ENCODE results near the gene CDC42BPA. TPM values are rescaled to one million over a fixed set of nuclear protein-coding genes. Genes with fewer than 3 reads are reported as not detected.

The CDC42BPA gene
- total and polyA plus RNA-seq, 2 donors from 2014 or later: 11.2 to 60.7 TPM

GRCh38 chr1:226990133-226990716 is 328.1 kb downstream of the CDC42BPA start:
- H3K9ac ChIP-seq (ENCODE audit: low read length in 3 of 3): no peak overlapping the region

DNA sequence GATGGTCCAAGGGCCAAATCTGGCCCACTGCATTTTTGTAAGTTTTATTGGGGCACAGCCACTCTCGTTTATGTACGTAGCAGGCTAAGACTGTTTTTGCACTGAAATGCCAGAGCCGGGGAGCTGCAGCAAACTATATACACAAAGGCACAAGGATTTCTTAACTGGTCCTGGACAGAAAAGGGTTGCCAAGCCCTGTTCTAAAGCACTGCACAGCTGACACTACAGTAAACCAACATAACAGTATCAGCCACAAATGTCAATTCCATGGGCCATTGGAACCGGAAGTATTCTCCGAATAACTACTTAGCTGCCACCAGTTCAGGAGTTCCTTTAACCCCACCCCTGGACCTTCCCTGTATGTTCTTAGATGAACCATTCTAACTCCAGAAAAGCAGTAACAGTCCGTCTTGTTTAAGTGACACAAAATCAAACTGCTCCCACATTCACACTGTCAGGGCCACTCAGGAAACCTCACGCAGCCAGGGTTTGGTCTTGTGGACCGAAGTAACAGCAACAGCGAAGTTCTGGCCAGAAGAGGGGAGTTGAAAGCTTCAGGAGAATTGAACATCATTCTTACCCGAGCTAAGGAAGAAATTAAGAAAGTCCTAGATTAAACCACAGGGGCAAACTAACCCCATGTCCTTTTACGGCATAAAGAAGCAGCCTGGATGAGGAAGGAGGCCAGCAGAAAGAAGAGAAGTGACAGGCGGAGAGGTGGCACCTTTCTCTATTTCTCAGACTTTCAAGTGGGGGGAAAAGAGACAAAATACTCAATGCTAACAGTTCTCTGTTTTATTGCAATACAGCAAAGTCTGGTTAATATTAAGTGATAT is 329.0 kb downstream of the CDC42BPA start:
- Histone ChIP-seq H3K36me3 (ENCODE audit: control insufficient read depth in 2 of 3, insufficient read depth in 3 of 3, low read length in 3 of 3) (peaks cover 0 to 24% (median 9%) of the 10 kb centered on the region in 3 donors), H3K9me3 (ENCODE audit: control insufficient read depth in 2 of 3, insufficient read depth in 1 of 3, low read length in 3 of 3) (no peaks in the 10 kb centered on the region), H3K4me1 (ENCODE audit: control insufficient read depth in 2 of 3, insufficient read depth in 2 of 3, low read depth in 1 of 3, low read length in 3 of 3) (peaks cover 0 to 25% (median 8%) of the 10 kb centered on the region in 3 donors), H3K27me3 (ENCODE audit: control insufficient read depth, insufficient read depth, low read length) (no peaks in the 10 kb centered on the region), H3K27ac (ENCODE audit: low read depth in 2 of 2, low read length in 2 of 2) (no peak overlapping the region), H3K9ac (ENCODE audit: low read length in 3 of 3) (no peak overlapping the region), H3K4me3 (ENCODE audit: low read length in 3 of 3) (no peak overlapping the region)
- no peak for FAIRE-seq
- intact Hi-C loops (cut with DNase I): no loop called here
- no peak for TF ChIP-seq CTCF (IDR thresholded peaks at IDR 0.05; ENCODE audit: borderline replicate concordance, extremely low read depth, insufficient read depth)
- DNase-seq: no peak

More at GRCh38 chr1:226990133-226990716, 328.1 kb downstream of the CDC42BPA start:
- no peaks in the 10 kb centered on the region for H3K27me3 ChIP-seq (ENCODE audit: control insufficient read depth, insufficient read depth, low read length)
- H3K36me3 ChIP-seq (ENCODE audit: control insufficient read depth in 2 of 3, insufficient read depth in 3 of 3, low read length in 3 of 3): peaks cover 0 to 24% (median 9%) of the 10 kb centered on the region in 3 donors
- peak overlapping the region; percentile 19 to 34 for H3K27ac ChIP-seq (ENCODE audit: low read depth in 2 of 2, low read length in 2 of 2)
- intact Hi-C loops (cut with DNase I): no loop called here
- H3K4me3 ChIP-seq (ENCODE audit: low read length in 3 of 3): no peak overlapping the region
- no peak for TF ChIP-seq CTCF (IDR thresholded peaks at IDR 0.05; ENCODE audit: borderline replicate concordance, extremely low read depth, insufficient read depth)
- DNase-seq (peak in 1 of 5 donors; percentile 47), FAIRE-seq (no peak)
- H3K9me3 ChIP-seq (ENCODE audit: control insufficient read depth in 2 of 3, insufficient read depth in 1 of 3, low read length in 3 of 3): no peaks in the 10 kb centered on the region
- H3K4me1 ChIP-seq (ENCODE audit: control insufficient read depth in 2 of 3, insufficient read depth in 2 of 3, low read depth in 1 of 3, low read length in 3 of 3): peaks cover 0 to 31% (median 8%) of the 10 kb centered on the region in 3 donors

DNA sequence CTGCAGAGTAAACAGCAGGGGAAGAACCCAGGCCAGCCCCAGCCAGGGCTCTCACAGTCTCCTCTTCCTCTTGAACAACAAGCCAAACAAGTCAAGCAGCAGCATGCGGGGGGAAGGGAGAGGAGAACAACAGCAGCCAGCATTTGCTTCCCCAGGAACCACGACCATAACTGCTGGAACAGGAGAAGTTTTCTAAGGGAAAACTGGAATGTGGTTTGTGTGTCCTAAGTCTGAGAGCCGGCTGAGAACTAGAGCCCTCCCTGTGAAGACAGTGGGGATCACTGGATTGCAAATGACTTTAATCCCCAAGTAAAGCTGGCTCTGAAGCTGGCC is 330.0 kb downstream of the CDC42BPA start:
- no peaks in the 10 kb centered on the region for H3K27me3 ChIP-seq (ENCODE audit: control insufficient read depth, insufficient read depth, low read length)
- H3K27ac ChIP-seq (ENCODE audit: low read depth in 2 of 2, low read length in 2 of 2): no peak overlapping the region
- H3K4me3 ChIP-seq (ENCODE audit: low read length in 3 of 3): no peak overlapping the region
- FAIRE-seq (no peak), DNase-seq (no peak)
- intact Hi-C loops (cut with DNase I): no loop called here
- H3K9ac ChIP-seq (ENCODE audit: low read length in 3 of 3): no peak overlapping the region
- no peaks in the 10 kb centered on the region for H3K9me3 ChIP-seq (ENCODE audit: control insufficient read depth in 2 of 3, insufficient read depth in 1 of 3, low read length in 3 of 3)
- H3K36me3 ChIP-seq (ENCODE audit: control insufficient read depth in 2 of 3, insufficient read depth in 3 of 3, low read length in 3 of 3): peaks cover 0 to 24% (median 9%) of the 10 kb centered on the region in 3 donors
- no peak for TF ChIP-seq CTCF (IDR thresholded peaks at IDR 0.05; ENCODE audit: borderline replicate concordance, extremely low read depth, insufficient read depth)
- H3K4me1 ChIP-seq (ENCODE audit: control insufficient read depth in 2 of 3, insufficient read depth in 2 of 3, low read depth in 1 of 3, low read length in 3 of 3): peaks cover 0 to 16% (median 5%) of the 10 kb centered on the region in 3 donors
